Muscle layer of colon (tissue), 2 donors: ENCODE results near the gene SEL1L3.

Experiments used
- H3K27ac ChIP-seq: one replicate; pipeline ENCODE4 v1.7.0; 2013; ENCODE audit warnings: low read depth, mild to moderate bottlenecking, low read length, moderate library complexity
- H3K27me3 ChIP-seq, 2 donors: one replicate each; pipeline ENCODE4 v1.7.0; 2013; ENCODE audit warnings: low read length in 2 of 2, mild to moderate bottlenecking in 2 of 2; ENCODE audit not compliant: insufficient read depth in 2 of 2, control insufficient read depth in 1 of 2
- H3K36me3 ChIP-seq: one replicate; pipeline ENCODE4 v1.7.0; 2013; ENCODE audit warnings: mild to moderate bottlenecking, low read length; ENCODE audit not compliant: insufficient read depth
- H3K4me1 ChIP-seq: one replicate; pipeline ENCODE4 v1.7.0; 2013; ENCODE audit warnings: mild to moderate bottlenecking, low read length; ENCODE audit not compliant: insufficient read depth
- H3K4me3 ChIP-seq, 2 donors: one replicate each; pipeline ENCODE4 v1.7.0; 2013; ENCODE audit warnings: low read length in 2 of 2, low read depth in 1 of 2, mild to moderate bottlenecking in 1 of 2, moderate library complexity in 1 of 2
- H3K9ac ChIP-seq: one replicate; pipeline ENCODE4 v1.7.0; 2013; ENCODE audit warnings: low read length
- H3K9me3 ChIP-seq: one replicate; pipeline ENCODE4 v1.7.0; 2013; ENCODE audit warnings: mild to moderate bottlenecking, low read length
- donor health status: abdominal sarcoma.
- donor health status: Adenocarcinoma of cecum.

SEL1L3 gene

GRCh38 chr4:25813448-25814106, 49.2 kb downstream of the SEL1L3 start:
- Histone ChIP-seq H3K9ac (no peak overlapping the region), H3K4me1 (no peaks in the 10 kb centered on the region), H3K4me3 (no peak overlapping the region), H3K27me3 (no peaks in the 10 kb centered on the region), H3K27ac (no peak overlapping the region), H3K36me3 (no peaks in the 10 kb centered on the region), H3K9me3 (no peaks in the 10 kb centered on the region)

DNA sequence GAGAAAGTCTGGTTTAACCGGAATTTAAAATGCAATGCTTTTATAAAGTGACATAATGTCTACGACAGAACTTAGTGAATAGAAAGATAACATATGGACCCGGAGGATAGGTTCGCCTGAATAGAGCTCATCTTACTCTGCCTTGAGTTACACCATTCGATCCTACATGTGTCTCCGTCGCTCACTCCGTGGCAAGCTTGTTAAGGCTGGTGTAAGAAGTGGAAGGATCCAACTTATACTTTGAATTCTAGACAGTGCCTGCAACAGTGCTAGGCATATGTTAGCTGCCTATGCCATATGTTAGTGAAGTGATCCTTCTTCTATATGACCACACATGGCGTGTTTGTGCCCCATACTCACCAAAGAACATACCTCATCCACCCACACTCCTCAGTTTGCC, 50.9 kb downstream of the SEL1L3 start:
- Histone ChIP-seq H3K27me3 (no peaks in the 10 kb centered on the region), H3K9ac (no peak overlapping the region), H3K9me3 (no peaks in the 10 kb centered on the region), H3K4me3 (no peak overlapping the region), H3K27ac (no peak overlapping the region), H3K36me3 (no peaks in the 10 kb centered on the region), H3K4me1 (no peaks in the 10 kb centered on the region)

- H3K27me3 ChIP-seq, result no peaks in the 10 kb centered on the region
- H3K4me3 ChIP-seq, result no peak overlapping the region
- H3K27ac ChIP-seq, result no peak overlapping the region
- H3K4me1 ChIP-seq, result no peaks in the 10 kb centered on the region
- H3K36me3 ChIP-seq, result no peaks in the 10 kb centered on the region
- no peak overlapping the region for H3K9ac ChIP-seq
- no peaks in the 10 kb centered on the region for H3K9me3 ChIP-seq
Observed at GRCh38 chr4:25811374-25811690, 51.5 kb downstream of the SEL1L3 start.

DNA sequence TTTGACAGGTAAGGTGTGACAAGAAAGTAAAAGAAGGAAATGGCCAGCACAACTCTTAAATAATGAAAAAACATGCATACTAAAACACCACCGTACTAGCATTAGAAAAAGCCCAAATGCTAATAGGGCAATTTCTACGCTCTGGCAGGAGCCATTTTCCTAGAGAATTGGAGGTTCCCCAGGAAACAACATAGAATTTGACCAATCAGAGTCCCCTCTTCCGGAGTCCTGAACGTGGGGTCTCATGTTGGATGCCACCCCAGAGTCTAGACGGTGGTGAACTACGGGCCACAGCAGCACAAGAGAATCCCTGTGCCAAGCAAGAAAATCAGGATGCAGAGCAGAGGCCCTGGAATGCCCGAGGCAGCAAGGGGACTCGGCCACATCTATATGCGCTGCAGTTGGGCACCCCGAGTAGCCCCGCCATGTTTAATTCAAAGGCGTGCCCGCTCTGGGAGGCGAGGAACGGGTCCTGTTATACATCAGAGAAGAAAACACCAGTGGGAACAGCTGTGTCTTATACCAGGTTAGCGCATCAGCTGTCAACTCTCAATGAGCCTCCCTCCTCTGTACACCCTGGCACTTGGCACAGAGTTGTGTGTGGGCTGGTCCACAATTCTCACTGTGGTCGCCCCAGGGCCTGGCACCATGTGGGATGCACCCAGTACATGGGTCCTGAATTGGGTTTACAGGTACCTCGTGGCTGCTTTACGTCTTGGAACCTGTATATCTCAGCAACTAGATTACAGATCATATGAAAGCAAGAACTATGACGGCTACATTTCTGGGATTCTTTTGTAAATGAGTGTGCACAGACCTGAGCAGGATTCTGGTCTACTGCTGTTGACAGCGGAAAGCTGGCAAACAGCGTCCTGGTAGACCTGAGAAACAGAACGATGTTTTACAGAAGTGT, 52.1 kb downstream of the SEL1L3 start:
- H3K27ac ChIP-seq, result no peak overlapping the region
- H3K4me1 ChIP-seq, result no peaks in the 10 kb centered on the region
- no peak overlapping the region for H3K4me3 ChIP-seq
- H3K36me3 ChIP-seq, result no peaks in the 10 kb centered on the region
- no peaks in the 10 kb centered on the region for H3K27me3 ChIP-seq
- no peak overlapping the region for H3K9ac ChIP-seq
- no peaks in the 10 kb centered on the region for H3K9me3 ChIP-seq

- Histone ChIP-seq H3K4me1 (no peaks in the 10 kb centered on the region), H3K27me3 (no peaks in the 10 kb centered on the region), H3K36me3 (no peaks in the 10 kb centered on the region), H3K9me3 (no peaks in the 10 kb centered on the region), H3K27ac (no peak overlapping the region), H3K9ac (no peak overlapping the region), H3K4me3 (no peak overlapping the region)
Observed at GRCh38 chr4:25809996-25810395, 52.8 kb downstream of the SEL1L3 start.

DNA sequence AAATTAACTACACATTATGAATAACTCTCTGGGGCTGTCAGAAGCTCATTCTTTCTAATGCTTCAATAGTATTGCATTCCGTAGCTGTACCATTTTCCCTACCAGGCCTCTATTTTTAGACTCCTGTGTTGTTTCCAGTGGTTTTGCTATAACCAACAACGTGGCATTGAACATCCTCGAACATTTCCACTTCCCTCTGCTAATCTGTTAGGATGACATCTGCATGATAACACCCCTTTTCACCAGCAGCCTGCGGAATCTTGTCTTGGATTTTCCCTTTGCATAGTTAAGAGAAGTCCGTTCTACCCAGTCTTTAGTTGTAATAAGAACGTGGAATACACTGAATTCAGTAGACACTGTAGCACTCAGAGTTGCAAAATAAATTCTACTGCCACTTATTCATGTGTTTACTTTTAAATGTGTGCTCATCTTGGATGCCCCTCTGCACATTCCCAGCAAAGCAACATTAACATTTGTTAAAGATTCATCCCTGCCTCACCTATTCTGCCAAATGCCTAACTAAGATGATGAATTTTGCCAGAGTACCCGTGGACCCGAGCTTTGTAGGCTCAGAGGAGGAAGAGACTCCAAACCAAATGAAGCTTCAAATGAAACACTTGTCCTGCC, 55.6 kb downstream of the SEL1L3 start:
- H3K36me3 ChIP-seq, result no peaks in the 10 kb centered on the region
- H3K4me1 ChIP-seq, result no peaks in the 10 kb centered on the region
- H3K9me3 ChIP-seq, result no peaks in the 10 kb centered on the region
- H3K27me3 ChIP-seq, result no peaks in the 10 kb centered on the region
- H3K4me3 ChIP-seq, result no peak overlapping the region
- H3K9ac ChIP-seq, result no peak overlapping the region
- H3K27ac ChIP-seq, result no peak overlapping the region

GRCh38 chr4:25805255-25805860, 57.4 kb downstream of the SEL1L3 start:
- H3K4me3 ChIP-seq, result no peak overlapping the region
- H3K9ac ChIP-seq, result no peak overlapping the region
- no peaks in the 10 kb centered on the region for H3K4me1 ChIP-seq
- no peaks in the 10 kb centered on the region for H3K36me3 ChIP-seq
- no peak overlapping the region for H3K27ac ChIP-seq
- no peaks in the 10 kb centered on the region for H3K9me3 ChIP-seq
- no peaks in the 10 kb centered on the region for H3K27me3 ChIP-seq

- Histone ChIP-seq H3K27me3 (no peaks in the 10 kb centered on the region), H3K27ac (no peak overlapping the region), H3K9me3 (no peaks in the 10 kb centered on the region), H3K4me1 (no peaks in the 10 kb centered on the region), H3K36me3 (no peaks in the 10 kb centered on the region), H3K4me3 (no peak overlapping the region), H3K9ac (no peak overlapping the region)
Observed at GRCh38 chr4:25803720-25804225, 59.0 kb downstream of the SEL1L3 start.

- H3K27me3 ChIP-seq, result no peaks in the 10 kb centered on the region
Observed at GRCh38 chr4:25801594-25801993, 61.2 kb downstream of the SEL1L3 start.

DNA sequence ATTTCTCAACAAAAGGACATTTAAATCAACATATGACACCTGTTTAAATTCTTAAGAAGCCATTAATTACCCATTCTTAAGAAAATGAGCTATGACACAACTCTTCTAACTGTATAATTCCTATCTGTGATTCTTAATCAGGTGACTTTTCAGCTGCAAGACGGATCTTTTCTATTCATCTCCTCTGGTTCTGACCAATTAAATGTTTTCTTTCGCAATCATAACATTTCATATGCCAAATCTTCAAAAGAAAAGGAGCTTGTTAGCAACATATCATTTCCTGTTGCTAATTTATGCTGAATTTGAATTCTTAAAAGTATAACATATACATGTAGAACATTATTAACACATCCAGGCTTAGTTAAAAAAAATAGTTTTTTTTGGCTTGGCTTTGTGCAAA, 62.5 kb downstream of the SEL1L3 start:
- H3K36me3 ChIP-seq, result no peaks in the 10 kb centered on the region

More at GRCh38 chr4:25801594-25801993, 61.2 kb downstream of the SEL1L3 start:
- Histone ChIP-seq H3K4me1 (no peaks in the 10 kb centered on the region), H3K4me3 (no peak overlapping the region), H3K9me3 (no peaks in the 10 kb centered on the region), H3K36me3 (no peaks in the 10 kb centered on the region), H3K9ac (no peak overlapping the region), H3K27ac (no peak overlapping the region)

DNA sequence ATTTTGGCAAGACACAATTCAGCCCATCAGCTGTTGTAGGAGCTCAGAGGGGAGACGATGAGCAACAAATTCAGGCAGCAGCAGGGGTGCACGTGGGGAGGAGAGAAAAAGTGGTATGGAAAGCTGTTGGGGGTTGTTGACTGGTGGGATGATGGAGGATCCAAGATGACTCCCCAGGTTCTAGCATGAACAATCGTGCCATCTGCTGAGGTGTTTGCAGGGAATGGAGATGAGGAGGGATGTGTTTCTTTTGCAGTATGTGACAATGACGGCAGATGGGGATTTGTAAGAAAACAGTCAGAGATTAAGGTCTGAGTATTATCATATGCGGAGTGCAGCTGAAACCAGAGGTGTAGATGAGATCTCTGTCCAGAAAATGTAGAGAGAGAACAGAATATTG, 63.3 kb downstream of the SEL1L3 start:
- Histone ChIP-seq H3K27ac (no peak overlapping the region), H3K36me3 (no peaks in the 10 kb centered on the region), H3K4me3 (no peak overlapping the region), H3K9ac (no peak overlapping the region), H3K4me1 (no peaks in the 10 kb centered on the region), H3K27me3 (no peaks in the 10 kb centered on the region), H3K9me3 (no peaks in the 10 kb centered on the region)

More for the DNA sequence above, 62.5 kb downstream of the SEL1L3 start:
- Histone ChIP-seq H3K9ac (no peak overlapping the region), H3K27ac (no peak overlapping the region), H3K4me1 (no peaks in the 10 kb centered on the region), H3K4me3 (no peak overlapping the region), H3K9me3 (no peaks in the 10 kb centered on the region), H3K27me3 (no peaks in the 10 kb centered on the region)
